HG03175 (cell line): ENCODE measurements around the gene PCDHB1.

ENCODE experiments used
- ATAC-seq: cut with Tn5 transposase; IDR thresholded peaks from one replicate; pipeline ENCODE4 v1.9.1; 2021; ENCODE audit warnings: mild to moderate bottlenecking, moderate library complexity; ENCODE audit not compliant: unreplicated experiment

PCDHB1 gene

GRCh38 chr5:141050622-141051520 lies at the start of gene PCDHB1:
TSS of gene PCDHB1 (plus strand) at chr5:141051374. CDS start at chr5:141051471, 97 bp downstream.
- ATAC-seq: no peak

GRCh38 chr5:141001446-141001843 lies 49.7 kb upstream of the PCDHB1 start:
- ATAC-seq: no peak

- ATAC-seq: no peak
These were observed 49.1 kb upstream of the PCDHB1 start for GRCh38 chr5:141001844-141002604.

- ATAC-seq: no peak
These were observed 48.6 kb upstream of the PCDHB1 start for GRCh38 chr5:141002605-141002965.

GRCh38 chr5:141003031-141003430 lies 48.1 kb upstream of the PCDHB1 start:
- ATAC-seq: no peak

- no peak for ATAC-seq
These were observed 47.2 kb upstream of the PCDHB1 start for GRCh38 chr5:141003791-141004611.

GRCh38 chr5:141007791-141008190 lies 43.4 kb upstream of the PCDHB1 start:
- no peak for ATAC-seq

- no peak for ATAC-seq
These were observed 41.0 kb upstream of the PCDHB1 start for GRCh38 chr5:141010047-141010793.

- no peak for ATAC-seq
These were observed 33.2 kb upstream of the PCDHB1 start for GRCh38 chr5:141017943-141018342.

GRCh38 chr5:141022384-141022783 lies 28.8 kb upstream of the PCDHB1 start:
- ATAC-seq: no peak

- ATAC-seq: no peak
These were observed 20.2 kb upstream of the PCDHB1 start for GRCh38 chr5:141031006-141031405.

- no peak for ATAC-seq
These were observed 18.5 kb upstream of the PCDHB1 start for GRCh38 chr5:141032626-141033025.

GRCh38 chr5:141039061-141039460 lies 12.1 kb upstream of the PCDHB1 start:
- no peak for ATAC-seq

- no peak for ATAC-seq
These were observed 11.7 kb upstream of the PCDHB1 start for GRCh38 chr5:141039517-141039916.

- ATAC-seq: no peak
These were observed 10.9 kb upstream of the PCDHB1 start for GRCh38 chr5:141040093-141040770.

- peak; percentile 84 for ATAC-seq
These were observed 10.3 kb upstream of the PCDHB1 start for GRCh38 chr5:141040771-141041426.

GRCh38 chr5:141041427-141041785 lies 9.8 kb upstream of the PCDHB1 start:
- ATAC-seq: no peak

GRCh38 chr5:141042555-141042954 lies 8.6 kb upstream of the PCDHB1 start:
- ATAC-seq: no peak

- ATAC-seq: no peak
These were observed 320 bp downstream of the PCDHB1 start for GRCh38 chr5:141051521-141051866.

GRCh38 chr5:141077826-141078225 lies 26.7 kb downstream of the PCDHB1 start:
- ATAC-seq: no peak
